ENCODE data around the gene BMERB1. TPM values are rescaled to one million over a fixed set of nuclear protein-coding genes. Genes with fewer than 3 reads are reported as not detected.
A peak's percentile ranks its signal among the peaks of the same experiment; 100 is the strongest.

BMERB1 gene
- total and polyA plus RNA-seq, 9 of the 15 experiments (the other 6 are each of a cell fraction or from before 2014, with no cell fraction given), result 0.29 to 2.9 (median 0.94) TPM

DNA sequence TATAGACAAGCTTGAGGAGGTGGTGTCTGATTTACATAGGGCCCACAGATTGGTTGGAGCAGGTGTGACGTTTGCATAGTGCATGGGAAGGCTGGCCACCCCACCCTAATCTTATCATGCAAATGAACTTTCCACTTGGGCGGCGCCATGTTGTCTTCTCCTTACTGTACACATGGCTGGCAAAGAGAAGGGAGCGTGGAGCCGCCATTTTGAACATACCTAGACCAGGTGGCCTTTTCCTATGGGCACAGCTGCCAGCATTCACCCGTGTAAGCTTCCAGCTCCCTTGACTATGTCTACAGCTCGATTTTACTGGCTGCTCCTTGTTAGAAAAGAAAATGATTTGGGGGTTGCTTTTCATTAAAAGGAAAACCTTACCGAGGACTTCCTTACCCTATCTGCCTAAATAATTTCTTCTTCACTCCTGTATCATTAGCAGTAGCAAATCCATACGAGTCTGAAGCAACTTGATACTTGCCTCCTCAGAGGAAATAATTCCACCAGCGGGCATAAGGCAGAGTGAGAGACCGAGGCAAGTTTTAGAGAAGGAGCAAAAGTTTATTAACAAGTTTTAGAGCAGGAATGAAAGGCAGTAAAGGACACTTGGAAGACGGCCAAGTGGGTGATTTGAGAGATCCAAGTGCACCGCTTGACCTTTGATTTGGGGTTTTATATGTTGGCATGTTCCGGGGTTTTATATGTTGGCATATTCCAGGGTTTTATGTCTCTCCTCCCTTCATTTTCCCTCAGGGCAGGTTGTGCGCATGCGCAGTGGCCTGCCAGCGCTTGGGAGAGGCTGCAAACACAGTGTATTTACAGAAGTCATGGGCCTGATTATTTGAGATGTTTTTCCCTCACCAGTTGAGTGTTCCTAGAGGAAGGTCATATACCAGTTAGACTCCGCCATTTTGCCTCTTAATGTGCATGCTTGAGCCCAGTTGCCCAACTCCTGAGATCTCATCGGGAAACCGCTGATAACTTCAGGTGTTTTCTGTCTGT lies 142.9 kb downstream of the BMERB1 start (continued):
- TF ChIP-seq, protein P1, sequence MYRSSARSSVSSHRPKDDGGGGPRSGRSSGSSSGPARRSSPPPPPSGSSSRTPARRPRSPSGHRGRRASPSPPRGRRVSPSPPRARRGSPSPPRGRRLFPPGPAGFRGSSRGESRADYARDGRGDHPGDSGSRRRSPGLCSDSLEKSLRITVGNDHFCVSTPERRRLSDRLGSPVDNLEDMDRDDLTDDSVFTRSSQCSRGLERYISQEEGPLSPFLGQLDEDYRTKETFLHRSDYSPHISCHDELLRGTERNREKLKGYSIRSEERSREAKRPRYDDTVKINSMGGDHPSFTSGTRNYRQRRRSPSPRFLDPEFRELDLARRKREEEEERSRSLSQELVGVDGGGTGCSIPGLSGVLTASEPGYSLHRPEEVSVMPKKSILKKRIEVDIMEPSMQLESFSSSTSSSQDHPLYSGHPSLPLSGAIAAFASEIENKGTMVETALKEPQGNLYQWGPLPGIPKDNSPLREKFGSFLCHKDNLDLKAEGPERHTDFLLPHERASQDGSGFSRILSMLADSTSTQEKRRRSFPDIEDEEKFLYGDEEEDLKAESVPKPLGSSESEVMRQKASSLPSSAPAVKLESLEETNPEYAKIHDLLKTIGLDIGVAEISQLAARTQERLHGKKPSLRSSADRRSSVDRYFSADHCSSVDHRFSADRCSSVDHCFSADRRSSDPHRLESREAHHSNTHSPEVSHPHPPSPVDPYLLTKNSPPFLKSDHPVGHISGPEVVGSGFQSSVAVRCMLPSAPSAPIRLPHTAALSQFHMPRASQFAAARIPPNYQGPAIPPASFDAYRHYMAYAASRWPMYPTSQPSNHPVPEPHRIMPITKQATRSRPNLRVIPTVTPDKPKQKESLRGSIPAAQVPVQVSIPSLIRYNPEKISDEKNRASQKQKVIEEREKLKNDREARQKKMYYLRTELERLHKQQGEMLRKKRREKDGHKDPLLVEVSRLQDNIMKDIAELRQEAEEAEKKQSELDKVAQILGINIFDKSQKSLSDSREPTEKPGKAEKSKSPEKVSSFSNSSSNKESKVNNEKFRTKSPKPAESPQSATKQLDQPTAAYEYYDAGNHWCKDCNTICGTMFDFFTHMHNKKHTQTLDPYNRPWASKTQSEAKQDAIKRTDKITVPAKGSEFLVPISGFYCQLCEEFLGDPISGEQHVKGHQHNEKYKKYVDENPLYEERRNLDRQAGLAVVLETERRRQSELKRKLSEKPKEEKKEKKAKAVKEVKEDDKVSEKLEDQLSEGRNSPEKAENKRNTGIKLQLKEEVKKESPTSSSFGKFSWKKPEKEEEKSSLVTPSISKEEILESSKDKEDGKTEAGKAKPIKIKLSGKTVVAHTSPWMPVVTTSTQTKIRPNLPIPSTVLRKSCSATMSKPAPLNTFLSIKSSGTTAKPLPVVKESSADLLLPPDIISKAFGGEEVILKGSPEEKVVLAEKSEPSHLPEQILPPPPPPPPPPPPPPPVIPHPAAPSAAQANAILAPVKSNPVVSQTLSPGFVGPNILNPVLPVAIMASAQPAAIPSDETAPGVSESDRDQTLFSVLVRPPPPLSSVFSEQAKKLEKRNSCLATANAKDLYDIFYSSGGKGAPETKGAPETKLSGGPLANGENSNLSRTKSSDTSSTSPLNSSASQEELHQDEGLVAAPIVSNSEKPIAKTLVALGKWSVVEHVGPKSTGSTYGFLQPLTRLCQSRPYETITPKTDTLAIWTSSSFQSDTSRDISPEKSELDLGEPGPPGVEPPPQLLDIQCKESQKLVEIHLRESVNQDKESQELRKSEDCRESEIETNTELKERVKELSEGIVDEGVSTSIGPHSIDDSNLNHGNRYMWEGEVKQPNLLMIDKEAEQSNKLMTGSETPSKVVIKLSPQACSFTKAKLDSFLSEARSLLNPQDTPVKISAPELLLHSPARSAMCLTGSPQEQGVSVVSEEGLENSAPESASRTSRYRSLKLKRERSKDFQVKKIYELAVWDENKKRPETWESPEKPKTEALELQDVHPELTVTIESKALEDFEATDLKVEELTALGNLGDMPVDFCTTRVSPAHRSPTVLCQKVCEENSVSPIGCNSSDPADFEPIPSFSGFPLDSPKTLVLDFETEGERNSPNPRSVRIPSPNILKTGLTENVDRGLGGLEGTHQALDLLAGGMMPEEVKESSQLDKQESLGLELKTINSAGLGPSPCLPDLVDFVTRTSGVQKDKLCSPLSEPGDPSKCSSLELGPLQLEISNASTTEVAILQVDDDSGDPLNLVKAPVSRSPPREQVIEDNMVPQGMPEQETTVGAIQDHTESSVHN (IDR thresholded peaks at IDR 0.05; ENCODE audit: borderline replicate concordance in 1 of 2, low read depth in 1 of 2), result 0 out of 4 replicates have a peak, but pooled peaks of 1 of the 2 experiments have one; percentile 12
- TF ChIP-seq BRD4 (IDR thresholded peaks at IDR 0.05), result peak; percentile 96
- no peak for TF ChIP-seq CBFA2T2 (conservative IDR thresholded peaks at IDR 0.05)
- no peak for TF ChIP-seq COPS2 (conservative IDR thresholded peaks at IDR 0.05)
- TF ChIP-seq, protein P2, sequence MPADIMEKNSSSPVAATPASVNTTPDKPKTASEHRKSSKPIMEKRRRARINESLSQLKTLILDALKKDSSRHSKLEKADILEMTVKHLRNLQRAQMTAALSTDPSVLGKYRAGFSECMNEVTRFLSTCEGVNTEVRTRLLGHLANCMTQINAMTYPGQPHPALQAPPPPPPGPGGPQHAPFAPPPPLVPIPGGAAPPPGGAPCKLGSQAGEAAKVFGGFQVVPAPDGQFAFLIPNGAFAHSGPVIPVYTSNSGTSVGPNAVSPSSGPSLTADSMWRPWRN (IDR thresholded peaks at IDR 0.05; ENCODE audit: low read depth), result no peak
- peak; percentile 99 for TF ChIP-seq EP400 (IDR thresholded peaks at IDR 0.05)
- TF ChIP-seq, protein P3, sequence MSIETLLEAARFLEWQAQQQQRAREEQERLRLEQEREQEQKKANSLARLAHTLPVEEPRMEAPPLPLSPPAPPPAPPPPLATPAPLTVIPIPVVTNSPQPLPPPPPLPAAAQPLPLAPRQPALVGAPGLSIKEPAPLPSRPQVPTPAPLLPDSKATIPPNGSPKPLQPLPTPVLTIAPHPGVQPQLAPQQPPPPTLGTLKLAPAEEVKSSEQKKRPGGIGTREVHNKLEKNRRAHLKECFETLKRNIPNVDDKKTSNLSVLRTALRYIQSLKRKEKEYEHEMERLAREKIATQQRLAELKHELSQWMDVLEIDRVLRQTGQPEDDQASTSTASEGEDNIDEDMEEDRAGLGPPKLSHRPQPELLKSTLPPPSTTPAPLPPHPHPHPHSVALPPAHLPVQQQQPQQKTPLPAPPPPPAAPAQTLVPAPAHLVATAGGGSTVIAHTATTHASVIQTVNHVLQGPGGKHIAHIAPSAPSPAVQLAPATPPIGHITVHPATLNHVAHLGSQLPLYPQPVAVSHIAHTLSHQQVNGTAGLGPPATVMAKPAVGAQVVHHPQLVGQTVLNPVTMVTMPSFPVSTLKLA (conservative IDR thresholded peaks at IDR 0.05), result peak; percentile 86 to 89
- TF ChIP-seq, protein P4, sequence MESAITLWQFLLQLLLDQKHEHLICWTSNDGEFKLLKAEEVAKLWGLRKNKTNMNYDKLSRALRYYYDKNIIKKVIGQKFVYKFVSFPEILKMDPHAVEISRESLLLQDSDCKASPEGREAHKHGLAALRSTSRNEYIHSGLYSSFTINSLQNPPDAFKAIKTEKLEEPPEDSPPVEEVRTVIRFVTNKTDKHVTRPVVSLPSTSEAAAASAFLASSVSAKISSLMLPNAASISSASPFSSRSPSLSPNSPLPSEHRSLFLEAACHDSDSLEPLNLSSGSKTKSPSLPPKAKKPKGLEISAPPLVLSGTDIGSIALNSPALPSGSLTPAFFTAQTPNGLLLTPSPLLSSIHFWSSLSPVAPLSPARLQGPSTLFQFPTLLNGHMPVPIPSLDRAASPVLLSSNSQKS (CRISPR knock-in tag; IDR thresholded peaks at IDR 0.05), result no peak
- TF ChIP-seq POLR2AphosphoS5 (IDR thresholded peaks at IDR 0.05; ENCODE audit: control insufficient read depth, insufficient read depth, low read depth, low read length), result peak; percentile 51
- no peak for TF ChIP-seq KLF10 (CRISPR knock-in tag; IDR thresholded peaks at IDR 0.05)
- peak; percentile 65 for TF ChIP-seq RBFOX2 (IDR thresholded peaks at IDR 0.05; ENCODE audit: low read depth, low read length)
- peak; percentile 76 for TF ChIP-seq EHMT2 (IDR thresholded peaks at IDR 0.05)
- TF ChIP-seq BCL6 (CRISPR knock-in tag; IDR thresholded peaks at IDR 0.05), result no peak; the same call in 1 of the 2 replicates
- TF ChIP-seq BRD9 (IDR thresholded peaks at IDR 0.05; ENCODE audit: low read depth, partially characterized antibody), result peak; percentile 44
- TF ChIP-seq PHB (CRISPR knock-in tag; IDR thresholded peaks at IDR 0.05), result no peak
- TF ChIP-seq MBD2 (IDR thresholded peaks at IDR 0.05; ENCODE audit: borderline replicate concordance, low read depth), result peak; percentile 12; the same call in 1 of the 2 replicates

Measured in K562 (cell line).